Germinal center (tissue), 1 donor: ENCODE results near the gene STARD5.
"Not testable (repeated sequence)": the region's sequence is repeated elsewhere in the genome, so short reads cannot be mapped to it uniquely, and the experiment has no call there.

Experiments used
- DNase-seq: peaks from one replicate; pipeline ENCODE4 v3.0.0; 2012; ENCODE audit warnings: mixed read lengths, low spot score

Gene STARD5

DNA sequence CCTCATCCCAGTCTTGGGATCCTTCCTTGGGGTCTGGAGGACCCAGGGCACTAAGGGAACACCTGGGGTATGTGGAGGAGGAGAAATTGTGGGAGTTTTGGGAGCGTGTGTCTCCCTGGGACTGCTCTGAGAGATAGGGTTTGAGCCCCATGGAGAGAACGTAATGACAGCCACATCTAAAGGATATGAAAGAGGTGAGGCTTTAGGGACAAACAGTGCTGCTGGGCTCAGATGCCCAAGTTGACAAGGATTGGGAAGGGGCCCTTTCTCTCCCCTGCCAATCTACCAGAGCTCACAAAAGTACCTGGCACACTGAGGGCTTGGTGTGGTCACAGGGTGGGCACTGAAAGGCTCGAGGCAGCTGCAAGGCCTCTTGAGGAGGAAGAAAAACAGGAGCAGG is 13.3 kb upstream of the STARD5 start:
- no peak for DNase-seq

DNA sequence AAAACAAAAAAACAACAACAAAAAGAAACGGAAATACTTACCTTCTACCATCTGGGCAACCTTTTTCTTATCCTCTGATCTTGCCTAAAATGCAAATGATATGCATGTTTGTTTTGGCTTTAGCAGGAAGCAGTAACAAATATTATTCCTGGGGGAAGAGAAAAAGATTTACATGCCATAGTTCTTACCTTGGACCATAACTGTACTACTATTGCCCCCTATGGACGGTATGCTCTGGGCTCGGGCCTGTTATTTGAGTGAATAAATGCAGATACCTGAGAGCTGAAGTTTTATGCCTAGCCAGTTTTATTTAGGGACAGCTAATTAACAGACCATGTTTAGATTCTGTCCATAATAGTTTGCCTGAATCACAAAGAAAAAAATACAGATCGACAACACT is 12.6 kb upstream of the STARD5 start:
- peak; percentile 37 for DNase-seq

DNA sequence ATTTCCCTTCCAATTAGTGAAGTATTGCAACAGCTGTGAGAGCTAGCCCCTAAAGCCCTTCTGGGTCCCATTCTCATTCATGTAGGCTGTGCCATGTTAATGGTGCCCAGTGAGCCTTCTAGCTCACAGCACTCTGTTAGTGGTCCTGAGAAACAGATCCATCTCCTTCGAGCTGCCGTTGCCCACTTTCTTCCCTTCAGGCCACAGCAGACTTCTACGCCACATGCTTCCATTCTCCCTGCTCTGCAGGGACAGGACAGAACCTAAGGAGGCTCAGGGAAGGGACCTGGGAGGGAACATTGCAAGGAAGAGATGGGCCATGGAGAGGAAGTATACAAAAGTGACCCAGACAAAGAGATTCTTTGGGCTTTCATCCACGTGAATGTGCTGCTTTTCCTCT is 11.7 kb upstream of the STARD5 start:
- no peak for DNase-seq

DNA sequence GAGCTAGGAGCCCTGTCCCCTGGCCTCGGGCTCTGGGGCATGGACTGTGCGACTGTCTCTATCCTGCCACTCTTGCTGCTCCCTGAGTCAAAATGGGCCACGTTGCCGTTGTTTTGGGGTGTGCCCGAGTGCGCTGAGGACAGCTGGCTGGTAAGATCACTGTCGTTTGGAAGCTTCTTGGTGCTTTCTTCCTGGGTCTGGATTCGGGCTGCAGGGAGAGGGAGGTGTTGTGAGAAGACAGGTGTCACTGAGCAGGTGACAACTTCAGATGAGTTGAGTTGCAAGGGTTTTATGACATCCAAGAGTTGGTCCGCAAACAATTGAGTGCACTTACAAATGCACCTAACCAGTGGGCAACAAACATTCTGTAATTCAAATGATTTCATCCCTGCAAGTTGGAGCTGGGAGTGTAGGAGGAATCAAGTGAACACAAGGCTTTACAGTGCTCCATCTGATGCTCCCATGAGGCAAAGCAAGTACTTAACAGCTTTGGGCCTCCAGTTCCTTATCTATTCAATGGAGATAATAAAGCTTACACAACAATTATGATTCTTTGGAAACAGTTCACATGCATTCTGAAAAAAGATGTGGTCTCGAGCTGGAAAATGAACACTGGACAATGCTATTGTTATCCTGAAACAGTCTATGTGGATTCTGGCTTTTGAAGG is 11.0 kb upstream of the STARD5 start:
- DNase-seq: no peak

DNA sequence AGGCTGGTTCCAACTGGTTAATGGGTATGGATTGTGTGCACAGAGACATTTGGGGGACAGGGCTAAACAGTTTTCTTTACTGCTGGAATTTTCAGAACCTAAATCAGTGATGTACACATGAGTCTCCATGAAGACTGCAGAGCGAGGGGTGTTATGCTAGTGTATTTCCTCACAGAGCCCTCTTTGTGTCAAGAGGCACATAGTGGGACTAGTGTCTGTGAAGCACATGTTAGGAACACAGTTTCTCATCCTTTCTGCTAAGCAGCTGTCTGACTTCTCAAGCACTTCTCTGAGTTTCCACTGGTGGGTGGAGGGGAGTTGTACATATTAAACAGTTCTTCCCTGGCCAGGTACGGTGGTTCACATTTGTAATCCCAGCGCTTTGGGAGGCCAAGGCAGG is 9.4 kb upstream of the STARD5 start:
- DNase-seq: no peak

DNA sequence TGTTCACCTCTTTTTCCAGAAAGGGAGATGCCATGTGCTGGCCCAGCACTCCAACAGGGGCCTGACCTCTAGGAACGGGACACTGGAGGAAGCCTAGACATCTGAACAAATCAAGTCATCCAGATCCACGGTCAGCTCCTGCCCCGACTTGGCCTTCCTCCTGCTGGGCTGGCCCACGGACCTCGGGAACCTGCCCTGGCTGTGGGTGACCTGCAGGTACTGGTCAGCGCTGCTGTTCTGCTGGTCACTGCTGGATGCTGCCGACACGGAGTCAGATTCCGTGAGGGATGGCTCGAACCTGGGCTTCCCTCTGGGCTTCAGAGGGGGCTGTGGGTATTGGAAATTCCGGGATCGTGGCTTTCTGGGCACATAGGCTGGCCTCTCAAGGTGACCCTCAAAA is 8.4 kb upstream of the STARD5 start:
- no peak for DNase-seq

DNA sequence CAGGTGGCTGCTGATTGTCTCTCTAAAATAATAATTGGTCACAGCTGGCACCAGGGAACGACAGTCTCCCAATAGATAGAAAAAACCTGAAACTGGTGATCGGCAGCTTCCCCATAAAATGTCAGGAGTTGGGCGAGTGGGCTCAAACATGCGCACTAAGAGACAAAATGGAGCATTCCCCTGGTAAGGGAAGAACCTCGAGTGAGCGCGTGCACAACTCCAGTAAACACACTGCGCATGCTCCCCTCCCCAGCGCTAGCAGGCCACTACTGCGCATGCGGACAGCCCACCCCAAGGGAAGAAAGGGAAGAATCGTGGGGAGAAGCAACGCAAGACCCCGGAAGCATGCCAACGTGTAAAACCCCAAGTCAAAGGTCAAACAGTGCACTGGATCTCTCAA is 7.7 kb upstream of the STARD5 start:
- DNase-seq: no peak

DNA sequence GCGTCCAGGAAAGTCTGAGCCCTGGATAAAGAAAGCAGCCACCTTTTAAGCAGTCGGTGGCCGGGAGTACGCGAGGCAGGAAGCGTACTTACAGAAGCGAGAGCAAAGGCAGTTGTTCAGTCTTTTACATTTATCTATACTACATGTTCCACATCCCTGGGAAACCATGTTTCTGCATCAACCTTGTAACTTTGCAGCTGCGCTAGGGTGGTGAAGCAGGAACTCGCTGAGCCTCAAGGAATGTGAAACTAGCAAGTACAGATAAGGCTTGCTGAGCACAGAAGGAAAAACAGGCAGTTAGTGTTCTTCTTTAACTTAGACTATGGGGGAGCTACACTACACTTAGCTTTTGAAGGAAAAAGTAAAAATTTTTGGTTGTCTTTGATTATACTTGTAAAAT is 7.2 kb upstream of the STARD5 start:
- DNase-seq: not testable (repeated sequence)

DNA sequence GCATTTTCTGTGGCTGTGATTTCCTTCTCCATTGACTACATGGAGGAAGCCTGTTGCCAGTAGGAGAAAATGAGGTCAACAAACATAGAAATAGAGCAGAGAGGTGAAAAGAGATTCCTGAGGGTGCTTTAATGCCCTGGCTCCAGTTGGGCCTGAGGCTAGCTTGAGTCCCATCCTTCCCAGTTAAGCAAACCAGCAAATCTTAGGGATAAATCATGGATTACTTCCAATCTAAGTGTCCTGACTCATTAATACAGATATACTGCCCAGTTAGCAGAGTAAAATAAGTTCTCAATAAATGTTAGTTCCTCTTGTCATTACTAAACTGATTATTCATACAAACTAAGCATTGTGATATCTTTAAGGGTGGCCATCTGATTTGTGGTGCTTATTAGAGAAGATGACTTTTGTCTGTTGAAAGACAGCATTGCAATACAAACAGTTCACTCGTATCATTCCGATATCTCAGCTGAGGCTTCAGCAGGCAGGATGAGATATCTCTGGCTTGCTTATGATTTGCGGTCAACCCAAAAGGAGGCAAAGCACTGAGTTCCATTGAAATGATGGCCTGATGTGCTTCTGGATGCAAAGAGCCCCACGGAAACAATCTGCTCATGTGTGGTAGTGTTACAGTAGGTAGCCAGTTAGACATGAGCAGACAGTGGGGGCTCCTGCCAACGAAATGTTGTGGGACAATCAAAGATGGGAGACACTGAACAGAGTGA is 6.6 kb upstream of the STARD5 start:
- DNase-seq: no peak

DNA sequence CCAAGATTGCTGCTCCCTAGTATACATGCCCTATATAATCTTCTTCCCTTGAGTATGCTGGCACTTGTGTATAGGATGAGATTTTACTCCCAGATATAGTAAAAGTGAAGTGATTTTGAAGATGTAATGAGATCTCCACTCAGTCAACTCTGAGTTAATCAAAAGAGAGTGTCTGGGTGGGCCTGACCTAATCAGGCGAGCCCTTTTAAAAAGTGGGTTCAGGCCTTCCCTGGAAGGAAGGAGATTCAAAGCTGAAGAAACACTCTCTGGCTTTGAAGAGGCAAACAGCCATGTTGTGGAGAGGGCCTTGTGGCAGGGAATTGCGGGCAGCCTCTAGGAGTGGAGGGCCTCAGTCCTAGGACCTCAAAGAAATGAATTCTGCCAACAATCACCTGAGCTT is 5.5 kb upstream of the STARD5 start:
- DNase-seq: no peak

DNA sequence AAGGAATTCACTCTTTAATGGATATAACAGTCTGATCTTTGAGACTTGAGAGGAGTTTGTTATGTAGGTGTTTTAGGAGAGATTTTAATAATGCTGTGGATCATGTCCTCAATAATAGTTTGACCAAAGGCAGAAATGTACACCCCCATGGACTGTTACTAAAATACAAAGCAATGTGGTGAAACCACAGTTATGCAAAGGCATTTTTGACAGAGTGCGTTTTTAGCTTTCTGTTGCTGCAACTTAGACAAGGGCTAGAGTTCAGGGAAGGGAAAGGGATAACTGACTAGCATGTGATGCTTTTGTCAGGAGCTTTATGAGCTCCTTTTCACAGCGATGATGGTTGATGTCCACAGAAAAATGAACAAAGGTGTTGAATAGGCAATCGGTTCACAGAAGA is 3.6 kb upstream of the STARD5 start:
- no peak for DNase-seq

DNA sequence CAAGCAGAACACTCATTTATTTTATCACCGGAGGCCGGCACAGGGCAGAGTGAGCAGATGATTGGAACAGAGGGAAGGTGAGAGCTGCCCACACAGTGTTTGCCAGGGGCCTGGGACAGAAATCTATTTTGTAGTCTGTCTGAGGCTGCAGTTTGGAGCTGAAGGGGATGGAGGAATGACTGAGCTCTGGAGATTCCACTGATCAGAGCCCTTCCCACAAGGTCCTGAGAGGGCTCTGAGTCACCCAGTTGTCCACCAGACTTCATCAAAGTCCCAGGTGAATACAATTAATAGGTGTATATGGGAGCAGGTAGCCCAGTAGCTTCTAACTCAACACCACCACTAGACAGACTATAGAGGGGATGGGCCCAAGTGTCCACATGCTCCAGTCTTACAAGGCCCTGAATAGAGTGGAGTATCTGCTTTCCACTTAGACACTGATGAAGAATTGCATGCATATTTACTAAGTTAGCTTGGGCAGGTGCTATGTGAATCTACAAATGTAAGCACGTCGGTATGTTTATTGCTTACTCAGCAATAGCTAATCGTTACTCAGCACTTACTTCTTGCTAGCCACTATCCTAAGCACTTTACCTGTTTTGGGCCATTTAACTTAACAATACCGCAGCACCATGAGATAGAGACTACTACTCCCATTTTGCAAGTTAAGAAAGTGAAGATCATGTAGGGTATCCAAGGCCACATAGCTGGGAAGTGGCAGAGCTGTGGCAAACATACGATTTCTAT is 2.7 kb upstream of the STARD5 start:
- no peak for DNase-seq

DNA sequence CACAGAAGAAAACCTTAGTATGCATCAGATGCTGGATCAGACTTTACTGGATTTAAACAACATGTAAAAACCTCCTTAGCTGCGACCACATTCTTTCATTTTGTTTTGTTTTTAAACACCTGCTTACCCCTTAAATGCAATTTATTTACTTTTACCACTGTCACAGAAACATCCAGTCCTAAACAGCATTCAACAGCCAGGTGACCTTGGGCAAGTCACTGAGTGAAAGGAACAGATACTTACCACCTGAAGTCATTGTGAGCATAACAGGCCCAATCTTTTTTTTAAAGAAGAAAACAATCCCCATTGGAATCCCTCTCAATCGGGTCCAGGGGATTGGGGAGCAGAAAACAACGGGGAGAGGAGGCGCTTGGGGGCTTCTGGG is 390 bp downstream of the STARD5 start:
- DNase-seq: no peak

DNA sequence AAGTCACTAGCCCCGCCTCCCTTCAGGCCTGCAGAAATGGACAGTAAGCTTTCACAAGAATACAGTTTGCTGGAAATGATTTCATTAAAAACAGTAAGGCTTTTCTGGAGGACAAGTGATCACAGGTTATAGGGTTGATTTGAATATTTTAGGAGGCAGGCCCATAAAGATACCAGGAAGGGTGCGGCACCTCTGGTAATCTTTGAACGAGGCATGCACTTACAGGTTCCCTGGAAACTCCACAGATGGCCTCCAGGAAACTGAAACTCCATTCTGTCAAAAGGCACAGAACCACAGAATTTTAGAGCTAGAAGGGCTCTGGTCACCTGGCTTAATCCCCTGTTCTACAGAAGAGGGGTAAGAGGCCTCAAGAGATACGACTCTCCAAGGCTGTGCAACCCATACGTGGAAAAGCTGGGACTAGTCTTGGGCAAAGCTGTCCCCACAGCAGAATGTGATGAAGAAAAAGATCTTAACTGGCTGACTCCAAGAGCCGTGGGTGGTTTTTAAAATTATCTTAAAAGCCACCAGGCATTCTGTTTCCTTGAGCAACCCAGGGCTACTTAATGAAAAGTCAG is 1.2 kb downstream of the STARD5 start:
- no peak for DNase-seq

DNA sequence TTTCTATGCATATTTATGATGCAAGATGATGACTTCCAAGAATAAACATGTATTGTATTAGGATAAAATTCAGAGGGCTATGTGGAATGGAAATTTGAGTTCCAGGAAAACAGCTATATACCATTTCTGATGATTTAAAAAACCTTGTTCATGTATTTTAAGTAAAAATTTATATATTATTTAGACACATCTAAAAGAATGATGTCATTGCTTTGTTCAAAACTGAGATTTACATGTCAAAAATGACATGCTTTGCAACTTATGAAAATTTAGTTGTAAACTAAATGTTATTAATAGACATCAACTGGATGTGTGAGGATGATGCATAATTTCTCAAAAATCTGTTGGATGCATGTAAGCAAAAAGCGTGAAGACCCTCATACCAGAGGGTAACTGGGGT is 2.3 kb downstream of the STARD5 start:
- no peak for DNase-seq

DNA sequence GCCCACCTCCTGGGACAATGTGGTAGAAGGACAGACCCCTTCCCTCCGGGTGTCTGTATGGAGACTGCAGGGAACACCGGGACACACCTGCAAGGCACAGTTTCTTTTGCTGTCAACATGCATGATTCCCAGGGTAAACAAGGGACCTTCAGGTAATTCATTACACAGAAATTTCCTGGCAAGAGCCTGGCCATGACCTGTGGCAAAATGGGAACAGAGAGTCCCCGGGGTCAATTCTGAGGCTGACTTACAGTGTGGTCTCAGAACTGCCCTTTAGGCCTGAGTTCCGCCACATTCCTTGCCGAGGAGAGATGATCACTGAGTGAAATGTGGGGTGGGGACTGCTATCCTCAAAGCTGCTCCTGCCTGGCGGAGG is 6.3 kb downstream of the STARD5 start:
- DNase-seq: no peak

DNA sequence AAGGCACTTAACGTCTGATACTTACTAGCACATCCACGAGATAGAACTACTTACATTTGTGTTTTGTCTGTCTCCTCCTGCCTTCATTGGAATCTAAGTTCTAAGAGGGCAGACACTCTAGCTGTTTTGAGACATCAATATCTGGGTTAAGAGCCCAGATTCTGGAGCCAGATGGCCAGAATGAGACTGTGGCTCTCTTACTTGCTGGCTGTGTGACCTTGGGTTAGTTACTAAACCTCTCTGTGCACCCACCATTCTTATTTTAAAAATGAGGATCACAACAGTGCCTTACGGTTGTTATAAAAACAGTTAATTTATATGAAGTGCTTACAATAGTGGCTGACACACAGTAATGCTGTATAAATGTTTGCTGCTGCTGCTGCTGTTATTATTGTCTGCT is 7.7 kb downstream of the STARD5 start:
- DNase-seq: no peak

DNA sequence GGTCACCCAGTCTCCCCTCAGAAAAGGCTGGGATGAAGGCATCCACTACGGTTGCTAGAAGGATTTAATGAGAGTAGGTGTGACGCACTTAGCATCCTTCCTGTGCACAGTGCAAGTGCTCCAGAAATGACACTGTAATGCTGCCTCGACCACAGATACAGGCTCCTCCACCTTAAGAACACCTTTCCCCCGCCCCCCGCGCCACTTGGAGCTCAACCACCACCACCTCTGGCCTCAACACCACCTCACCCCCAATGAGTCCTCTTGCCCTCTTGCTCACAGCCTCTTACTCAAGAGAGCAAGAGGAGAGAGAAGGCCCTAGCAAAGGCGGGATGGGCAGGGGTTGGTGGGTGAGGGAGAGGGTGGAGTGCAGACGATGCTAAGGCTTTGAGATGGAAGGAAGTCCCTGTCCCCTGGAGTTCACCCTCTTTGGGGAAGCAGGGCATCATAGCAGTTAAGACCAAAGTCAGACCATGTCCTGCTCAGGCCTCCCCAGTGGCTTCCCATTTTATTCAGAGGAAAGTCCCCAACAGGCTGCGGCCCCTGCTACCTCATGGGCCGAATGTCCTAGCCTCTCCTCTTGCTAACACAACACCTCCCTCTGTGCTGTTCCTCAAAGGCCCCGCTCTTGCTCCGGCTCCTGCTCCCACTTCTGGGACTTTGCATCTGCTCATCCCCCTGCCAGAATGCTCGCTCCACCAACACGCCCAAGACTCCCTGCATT is 8.3 kb downstream of the STARD5 start:
- no peak for DNase-seq

DNA sequence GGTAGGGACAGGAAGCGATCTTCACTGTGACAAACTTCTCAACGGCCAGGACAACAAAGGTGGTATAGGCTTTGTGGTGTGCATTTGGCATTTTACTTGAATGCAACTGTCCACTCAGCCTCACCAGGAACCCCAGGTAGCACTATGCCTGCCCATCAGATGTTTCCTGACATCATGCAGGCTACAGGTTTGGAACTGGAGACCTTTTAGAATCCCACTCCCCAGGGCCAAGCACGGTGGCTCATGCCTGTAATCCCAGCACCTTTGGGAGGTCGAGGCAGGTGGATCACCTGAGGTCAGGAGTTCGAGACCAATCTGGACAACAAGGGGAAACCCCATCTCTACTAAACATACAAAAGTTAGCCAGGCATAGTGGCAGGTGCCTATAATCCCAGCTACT is 9.6 kb downstream of the STARD5 start:
- DNase-seq: no peak

DNA sequence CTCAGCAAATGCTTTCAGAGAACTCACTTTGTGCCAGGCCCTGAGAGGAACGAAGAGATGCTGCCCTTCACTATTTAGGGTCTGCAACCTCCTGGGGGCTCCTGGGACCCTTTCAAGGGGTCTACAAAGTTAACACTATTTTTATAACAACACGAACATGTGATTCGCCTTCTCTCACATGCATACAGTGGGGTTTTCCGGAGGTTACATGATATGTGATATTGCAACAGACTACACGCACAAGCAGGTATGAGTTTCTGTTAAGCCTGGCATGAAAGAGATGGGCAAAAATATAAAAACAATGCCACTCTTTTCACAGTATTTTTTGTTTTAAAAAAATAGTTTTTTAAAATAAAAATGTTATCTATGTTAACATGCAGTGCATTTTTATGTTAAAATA is 10.3 kb downstream of the STARD5 start:
- no peak for DNase-seq

DNA sequence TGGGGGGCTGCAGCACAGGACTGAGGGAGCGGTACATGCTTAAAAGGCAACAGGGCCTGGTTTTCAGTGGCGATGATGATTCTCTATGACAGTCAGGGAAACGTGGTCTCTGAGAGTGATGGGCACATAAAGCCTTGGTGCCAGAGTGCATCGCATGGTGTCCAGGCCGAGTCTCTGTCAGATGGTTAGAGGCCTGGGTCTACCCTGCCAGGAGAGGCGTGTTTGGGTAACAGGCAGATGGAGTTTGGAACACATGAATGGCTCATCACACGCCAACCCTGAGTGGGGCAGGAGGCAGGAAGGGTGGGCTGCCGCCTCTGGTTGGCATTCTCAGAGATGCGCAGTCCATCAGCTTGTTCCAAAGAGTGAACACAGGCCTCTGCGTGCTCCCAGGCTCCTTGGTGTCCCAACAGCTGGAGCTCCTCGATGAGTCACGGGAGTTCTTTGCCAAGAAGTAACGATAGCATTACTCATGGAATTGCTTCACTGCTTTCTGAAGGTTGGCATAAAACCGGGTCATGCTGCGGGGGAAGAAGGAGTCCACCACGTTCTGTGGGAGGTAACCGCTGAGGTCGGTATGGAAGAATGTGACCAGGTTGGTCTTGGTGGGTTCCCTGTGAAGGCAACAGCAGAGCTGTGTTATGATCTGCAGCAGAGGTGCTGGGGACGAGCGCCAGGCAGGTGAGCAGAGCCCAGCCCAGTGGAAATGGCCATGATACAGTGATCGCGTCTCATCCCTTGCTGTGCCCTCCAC is 11.0 kb downstream of the STARD5 start:
- no peak for DNase-seq
